ENCODE data around the gene SPACA5. TPM values are rescaled to one million over a fixed set of nuclear protein-coding genes. Genes with fewer than 3 reads are reported as not detected.
"Not testable (repeated sequence)": the region's sequence is repeated elsewhere in the genome, so short reads cannot be mapped to it uniquely, and the experiment has no call there.

SPACA5 gene
- polyA plus RNA-seq, 1 experiment = not detected

- POLR2A ChIA-PET = no interaction called here
- peak overlapping the region; percentile 4; the same call in 1 of the 2 replicates for H3K4me3 ChIP-seq (ENCODE audit: low read depth, low read length)
Observed at GRCh38 chrX:48002319-48002718, 4.5 kb upstream of the SPACA5 start.

DNA sequence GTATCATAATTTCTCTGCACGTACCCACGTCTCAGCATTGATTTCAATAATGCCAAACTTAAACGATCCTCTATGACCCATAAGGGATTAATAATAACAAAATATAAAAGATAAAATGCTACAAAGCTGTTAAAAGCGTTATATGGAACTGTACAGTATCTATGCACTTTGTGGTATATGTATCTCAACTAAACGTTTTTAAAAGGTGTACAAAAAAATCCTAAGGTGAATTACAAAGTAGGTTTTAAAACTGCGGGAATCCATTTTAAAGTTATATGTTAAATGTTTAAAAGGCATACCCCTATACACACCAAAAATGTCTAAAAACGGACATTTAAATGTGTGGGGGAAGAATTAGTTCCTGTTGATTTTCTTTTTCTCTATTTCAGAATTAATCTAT lies 3.9 kb upstream of the SPACA5 start:
- peak overlapping the region; percentile 74 for H3K4me3 ChIP-seq (ENCODE audit: low read depth, low read length)
- POLR2A ChIA-PET = no interaction called here

More at GRCh38 chrX:48002319-48002718, 4.5 kb upstream of the SPACA5 start:
- Histone ChIP-seq H3K27me3 (ENCODE audit: control insufficient read depth, insufficient read depth, low read length) (no peaks in the 10 kb centered on the region), H3K27ac (ENCODE audit: low read depth, low read length) (no peak overlapping the region), H3K9me3 (ENCODE audit: control insufficient read depth, insufficient read depth, low read length) (no peaks in the 10 kb centered on the region)
- CTCF ChIA-PET = no interaction called here
- no peak for TF ChIP-seq CTCF (IDR thresholded peaks at IDR 0.05; ENCODE audit: low read depth, low read length)
- no peak for DNase-seq (ENCODE audit: low read depth, low spot score)

DNA sequence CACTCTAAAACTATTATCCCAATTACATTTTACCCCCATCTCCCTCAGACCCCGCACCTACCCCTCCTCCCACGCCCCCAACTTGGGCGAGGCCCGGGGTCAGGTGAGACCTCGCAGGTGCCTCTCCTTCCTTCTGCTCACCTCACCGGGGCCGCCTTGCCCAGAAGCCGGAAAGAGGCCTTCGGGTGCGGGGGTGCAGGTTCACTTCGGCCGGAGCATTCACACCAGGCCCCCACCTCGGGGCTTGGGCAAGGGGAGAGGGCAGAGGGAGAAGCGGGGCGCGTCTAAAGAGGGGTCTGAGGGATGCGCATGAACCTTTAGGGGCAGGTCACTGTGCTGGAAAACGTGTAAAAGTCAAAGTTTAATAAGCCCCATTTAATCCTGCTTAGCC lies 3.4 kb upstream of the SPACA5 start:
- no peak for DNase-seq (ENCODE audit: low read depth, low spot score)
- no peaks in the 10 kb centered on the region for H3K27me3 ChIP-seq (ENCODE audit: control insufficient read depth, insufficient read depth, low read length)
- ChIA-PET POLR2A (no interaction called here), CTCF (no interaction called here)
- peak overlapping the region; percentile 21 for H3K27ac ChIP-seq (ENCODE audit: low read depth, low read length)
- no peak for TF ChIP-seq CTCF (IDR thresholded peaks at IDR 0.05; ENCODE audit: low read depth, low read length)
- peak overlapping the region; percentile 74 for H3K4me3 ChIP-seq (ENCODE audit: low read depth, low read length)
- no peaks in the 10 kb centered on the region for H3K9me3 ChIP-seq (ENCODE audit: control insufficient read depth, insufficient read depth, low read length)

More for the DNA sequence above, 3.9 kb upstream of the SPACA5 start:
- no peaks in the 10 kb centered on the region for H3K27me3 ChIP-seq (ENCODE audit: control insufficient read depth, insufficient read depth, low read length)
- no peak for DNase-seq (ENCODE audit: low read depth, low spot score)
- TF ChIP-seq CTCF (IDR thresholded peaks at IDR 0.05; ENCODE audit: low read depth, low read length) = no peak
- no peaks in the 10 kb centered on the region for H3K9me3 ChIP-seq (ENCODE audit: control insufficient read depth, insufficient read depth, low read length)
- CTCF ChIA-PET = no interaction called here
- no peak overlapping the region for H3K27ac ChIP-seq (ENCODE audit: low read depth, low read length)

GRCh38 chrX:48003758-48004457 lies 2.9 kb upstream of the SPACA5 start, which contains the start of gene ZNF182:
ZNF182 (minus strand) TSS chrX:48003989; CDS start chrX:48002609, 1,380 bp downstream.
- Histone ChIP-seq H3K4me3 (ENCODE audit: low read depth, low read length) (peak within 1 kb of the TSS; percentile 74), H3K27ac (ENCODE audit: low read depth, low read length) (peak within 1 kb of the TSS; percentile 21), H3K27me3 (ENCODE audit: control insufficient read depth, insufficient read depth, low read length) (no peaks in the 10 kb centered on the region), H3K9me3 (ENCODE audit: control insufficient read depth, insufficient read depth, low read length) (no peaks in the 10 kb centered on the region)
- peak; percentile 66 for DNase-seq (ENCODE audit: low read depth, low spot score)
- CTCF ChIA-PET = no interaction called here
- no peak for TF ChIP-seq CTCF (IDR thresholded peaks at IDR 0.05; ENCODE audit: low read depth, low read length)
- POLR2A ChIA-PET = no interaction called here

- H3K27me3 ChIP-seq (ENCODE audit: control insufficient read depth, insufficient read depth, low read length); CTCF ChIA-PET; H3K27ac ChIP-seq (ENCODE audit: low read depth, low read length); H3K9me3 ChIP-seq (ENCODE audit: control insufficient read depth, insufficient read depth, low read length); DNase-seq (ENCODE audit: low read depth, low spot score); H3K4me3 ChIP-seq (ENCODE audit: low read depth, low read length); POLR2A ChIA-PET: not testable (repeated sequence)
Observed at GRCh38 chrX:48009445-48009960, 2.7 kb downstream of the SPACA5 start.

- CTCF ChIA-PET; H3K27ac ChIP-seq (ENCODE audit: low read depth, low read length); H3K9me3 ChIP-seq (ENCODE audit: control insufficient read depth, insufficient read depth, low read length); H3K27me3 ChIP-seq (ENCODE audit: control insufficient read depth, insufficient read depth, low read length); H3K4me3 ChIP-seq (ENCODE audit: low read depth, low read length); POLR2A ChIA-PET; DNase-seq (ENCODE audit: low read depth, low spot score): not testable (repeated sequence)
Observed at GRCh38 chrX:48016583-48017310, 10.0 kb downstream of the SPACA5 start.

GRCh38 chrX:48019892-48020291 lies 13.1 kb downstream of the SPACA5 start:
- POLR2A ChIA-PET; H3K27me3 ChIP-seq (ENCODE audit: control insufficient read depth, insufficient read depth, low read length); H3K9me3 ChIP-seq (ENCODE audit: control insufficient read depth, insufficient read depth, low read length); H3K27ac ChIP-seq (ENCODE audit: low read depth, low read length); DNase-seq (ENCODE audit: low read depth, low spot score); H3K4me3 ChIP-seq (ENCODE audit: low read depth, low read length); CTCF ChIA-PET: not testable (repeated sequence)

DNA sequence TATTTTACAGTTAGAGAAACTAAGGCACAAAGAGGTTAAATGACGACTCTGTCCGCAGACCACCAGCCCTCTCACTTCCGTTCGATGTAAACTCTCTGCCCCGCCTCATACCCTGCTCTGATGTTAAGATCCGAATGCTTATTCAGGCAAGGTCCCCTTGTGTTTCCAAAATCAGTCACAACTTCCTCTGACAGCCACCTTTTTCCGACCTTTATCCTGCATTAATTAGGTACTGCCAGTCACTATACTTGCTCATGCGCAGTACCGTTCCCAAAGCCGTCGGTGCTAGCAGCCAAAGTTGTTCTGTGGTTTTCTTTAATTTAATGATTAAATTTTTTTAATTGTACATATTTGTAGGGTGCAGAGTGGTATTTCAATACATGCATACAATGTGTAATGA lies 13.7 kb downstream of the SPACA5 start:
- H3K27ac ChIP-seq (ENCODE audit: low read depth, low read length); H3K27me3 ChIP-seq (ENCODE audit: control insufficient read depth, insufficient read depth, low read length); POLR2A ChIA-PET; DNase-seq (ENCODE audit: low read depth, low spot score); H3K9me3 ChIP-seq (ENCODE audit: control insufficient read depth, insufficient read depth, low read length); H3K4me3 ChIP-seq (ENCODE audit: low read depth, low read length); CTCF ChIA-PET: not testable (repeated sequence)

All from AG04450 (cell line).